HG02884 (cell line): Measurements from ENCODE around the gene FOXI1.

Experiments used
- ATAC-seq: cut with Tn5 transposase; IDR thresholded peaks from one replicate; pipeline ENCODE4 v1.9.1; 2021; ENCODE audit warnings: mild to moderate bottlenecking, moderate library complexity; ENCODE audit not compliant: unreplicated experiment

The FOXI1 gene

GRCh38 chr5:170148430-170149205 lies 42.9 kb downstream of the FOXI1 start:
- ATAC-seq, result no peak

DNA sequence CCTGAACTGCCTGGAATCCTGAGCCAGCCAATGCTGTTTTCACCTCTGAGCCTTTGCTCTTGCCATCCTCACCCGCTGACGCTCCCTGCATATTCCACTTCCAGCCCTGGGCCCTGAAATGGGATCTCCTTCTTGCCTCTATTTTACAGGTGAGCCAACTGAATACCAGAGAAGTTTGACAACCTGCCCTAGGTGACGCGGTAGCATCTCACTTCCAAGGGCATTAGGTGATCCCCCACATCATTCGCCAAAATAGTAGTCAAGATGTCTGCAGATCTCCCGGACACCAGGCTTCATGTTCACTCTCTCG lies 43.5 kb downstream of the FOXI1 start:
- no peak for ATAC-seq

- no peak for ATAC-seq
Measured at GRCh38 chr5:170150713-170151096, 45.0 kb downstream of the FOXI1 start.

- peak; percentile 66 for ATAC-seq
Measured at GRCh38 chr5:170151097-170151831, 45.6 kb downstream of the FOXI1 start.

GRCh38 chr5:170152767-170153166 lies 47.1 kb downstream of the FOXI1 start:
- ATAC-seq, result no peak

GRCh38 chr5:170154297-170154696 lies 48.6 kb downstream of the FOXI1 start:
- no peak for ATAC-seq

- no peak for ATAC-seq
Measured at GRCh38 chr5:170154744-170155143, 49.0 kb downstream of the FOXI1 start.

DNA sequence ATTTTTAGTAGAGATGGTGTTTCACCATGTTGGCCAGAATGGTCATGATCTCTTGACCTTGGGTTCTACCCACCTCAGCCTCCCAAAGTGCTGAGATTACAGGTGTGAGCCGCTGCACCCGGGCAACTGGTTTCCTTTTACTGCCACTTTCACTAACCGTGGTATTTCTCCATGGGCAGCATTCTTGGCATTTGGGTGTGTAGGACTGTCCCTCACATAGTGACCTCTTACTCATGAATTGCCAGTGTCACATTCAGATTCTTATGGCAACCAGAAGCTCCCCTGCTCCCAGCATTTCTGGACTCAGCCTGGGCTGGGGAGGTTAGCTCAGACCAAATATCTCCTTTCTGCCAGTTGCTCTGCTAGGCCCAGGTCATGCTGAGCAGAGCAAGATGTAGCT lies 50.1 kb downstream of the FOXI1 start:
- ATAC-seq, result no peak

DNA sequence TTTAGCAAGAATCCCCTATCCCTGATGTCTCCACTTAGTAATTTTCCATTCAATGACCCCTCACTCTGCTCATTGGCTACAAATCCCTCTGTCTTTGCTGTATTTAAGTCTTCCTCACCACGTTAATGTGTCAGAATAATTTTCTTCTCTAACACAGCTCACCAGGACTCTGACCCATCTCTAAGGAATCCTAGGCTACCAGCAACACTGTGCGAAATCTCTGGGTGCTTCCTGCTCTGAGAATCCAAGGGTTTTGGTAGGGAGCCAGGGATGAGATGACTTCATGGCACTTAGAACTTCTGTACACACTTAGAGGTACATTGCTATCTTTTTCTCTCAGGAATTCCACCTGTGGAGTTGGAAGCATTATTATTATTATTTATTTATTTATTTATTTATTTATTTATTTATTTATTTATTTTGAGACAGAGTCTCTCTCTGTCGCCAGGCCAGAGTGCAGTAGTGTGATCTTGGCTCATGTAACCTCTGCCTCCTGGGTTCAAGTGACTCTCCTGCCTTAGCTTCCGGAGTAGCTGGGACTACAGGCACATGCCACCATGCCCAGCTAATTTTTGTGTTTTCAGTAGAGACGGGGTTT lies 53.5 kb downstream of the FOXI1 start:
- no peak for ATAC-seq
